GM12878 (cell line): Measurements from ENCODE around the gene KCNK7. TPM values are rescaled to one million over a fixed set of nuclear protein-coding genes. Genes with fewer than 3 reads are reported as not detected.

Experiments
- BCL3 ChIP-seq: IDR thresholded peaks from 2 replicates; pipeline ENCODE4 v1.6.1; 2011; ENCODE audit warnings: borderline replicate concordance, low read depth, mild to moderate bottlenecking, moderate library complexity, low read length; ENCODE audit not compliant: insufficient read depth, poor library complexity, severe bottlenecking
- BHLHE40 ChIP-seq, 2 experiments: fragments of 450-650 bp in 1 of 2; IDR thresholded peaks; 2 replicates each; pipeline ENCODE4 v1.6.1; 2011 to 2017; ENCODE audit warnings: low read depth in 2 of 2, borderline replicate concordance in 1 of 2, improper control_type of control experiment in 1 of 2, low read length in 1 of 2, mild to moderate bottlenecking in 1 of 2
- EGR1 ChIP-seq, 2 experiments: IDR thresholded peaks; 1 replicate in 1 of 2; 2 replicates in 1 of 2; pipeline ENCODE4 v1.6.1; 2011 to 2012; ENCODE audit warnings: low read depth in 2 of 2, low read length in 2 of 2, borderline replicate concordance in 1 of 2, mild to moderate bottlenecking in 1 of 2, moderate library complexity in 1 of 2
- IRF5 ChIP-seq: fragments of 450-650 bp; IDR thresholded peaks from 2 replicates; pipeline ENCODE4 v1.6.1; 2017; ENCODE audit warnings: borderline replicate concordance
- KLF5 ChIP-seq: fragments of 450-650 bp; IDR thresholded peaks from 2 replicates; pipeline ENCODE4 v1.6.1; 2014; ENCODE audit warnings: mild to moderate bottlenecking; ENCODE audit not compliant: partially characterized antibody
- MTA2 ChIP-seq: fragments of 450-650 bp; IDR thresholded peaks from 2 replicates; pipeline ENCODE4 v1.6.1; 2016; ENCODE audit warnings: low read depth, mild to moderate bottlenecking, moderate library complexity
- MYC ChIP-seq: IDR thresholded peaks from 2 replicates; pipeline ENCODE4 v1.6.1; 2011; ENCODE audit warnings: mild to moderate bottlenecking, low read length, moderate library complexity, inconsistent platforms; ENCODE audit not compliant: insufficient read depth, insufficient replicate concordance, insufficient read length, severe bottlenecking
- RCOR1 ChIP-seq: conservative IDR thresholded peaks from 2 replicates; pipeline ENCODE4 v1.6.1; 2012; ENCODE audit warnings: low read depth, low read length, improper control_type of control experiment
- SP1 ChIP-seq: IDR thresholded peaks from one replicate; pipeline ENCODE4 v1.6.1; 2011; ENCODE audit warnings: low read depth, low read length
- ZNF622 ChIP-seq: fragments of 450-650 bp; IDR thresholded peaks from 2 replicates; pipeline ENCODE4 v1.6.1; 2017; ENCODE audit warnings: mild to moderate bottlenecking, inconsistent platforms
- polyA plus RNA-seq, 11 experiments: library from polyadenylated mRNA; depleted of rRNA in 4 of 11; unstranded in 6 of 11; stranded (reverse) in 5 of 11; fragments of >200 nt; fragmentation: Nextera tagmentation in 4 of 11; fragmentation: Illumina TruSeq in 1 of 11; extraction: Ambion mirVana in 4 of 11; extraction: Trizol in 1 of 11; gene quantifications; 1 replicate in 1 of 11; 2 replicates in 10 of 11; pipeline versions ENCODE4 v1.2.1 to v1.2.3, GENCODE V29; 2011 to 2016; ENCODE audit warnings: inconsistent platforms in 2 of 11, missing spikeins in 2 of 11, low read depth in 1 of 11
- total RNA-seq, 4 experiments: library from RNA; depleted of rRNA in 3 of 4; stranded (reverse); fragments of >200 nt in 3 of 4; fragmentation: Illumina TruSeq in 1 of 4; extraction: Trizol in 1 of 4; gene quantifications; 2 replicates each; pipeline versions ENCODE4 v1.2.1 to v1.2.3, GENCODE V29; 2013 to 2021
- TF ChIP-seq, protein P1 (sequence below): fragments of 450-650 bp; IDR thresholded peaks from 2 replicates; pipeline ENCODE4 v1.6.1; 2016; ENCODE audit warnings: mild to moderate bottlenecking, moderate library complexity, borderline replicate concordance
- TF ChIP-seq, protein P2 (sequence below), 3 experiments: IDR thresholded peaks in 2 of 3; conservative IDR thresholded peaks in 1 of 3; 2 replicates each; pipeline ENCODE4 v1.5.1; 2011; ENCODE audit warnings: low read depth in 3 of 3, low read length in 3 of 3, mild to moderate bottlenecking in 3 of 3, control low read depth in 2 of 3, moderate library complexity in 2 of 3, inconsistent platforms in 1 of 3, mixed read lengths in 1 of 3; ENCODE audit not compliant: control insufficient read depth in 2 of 3, insufficient read depth in 1 of 3; ENCODE audit errors: extremely low read depth in 1 of 3
- TF ChIP-seq, protein P3 (sequence below): fragments of 450-650 bp; conservative IDR thresholded peaks from 2 replicates; pipeline ENCODE4 v1.6.1; 2017; ENCODE audit warnings: mild to moderate bottlenecking, moderate library complexity

KCNK7 gene
- total and polyA plus RNA-seq, 10 of the 15 experiments (the other 5 are each of a cell fraction or from before 2014, with no cell fraction given), result 0.11 to 0.54 (median 0.23) TPM; not detected in 7

DNA sequence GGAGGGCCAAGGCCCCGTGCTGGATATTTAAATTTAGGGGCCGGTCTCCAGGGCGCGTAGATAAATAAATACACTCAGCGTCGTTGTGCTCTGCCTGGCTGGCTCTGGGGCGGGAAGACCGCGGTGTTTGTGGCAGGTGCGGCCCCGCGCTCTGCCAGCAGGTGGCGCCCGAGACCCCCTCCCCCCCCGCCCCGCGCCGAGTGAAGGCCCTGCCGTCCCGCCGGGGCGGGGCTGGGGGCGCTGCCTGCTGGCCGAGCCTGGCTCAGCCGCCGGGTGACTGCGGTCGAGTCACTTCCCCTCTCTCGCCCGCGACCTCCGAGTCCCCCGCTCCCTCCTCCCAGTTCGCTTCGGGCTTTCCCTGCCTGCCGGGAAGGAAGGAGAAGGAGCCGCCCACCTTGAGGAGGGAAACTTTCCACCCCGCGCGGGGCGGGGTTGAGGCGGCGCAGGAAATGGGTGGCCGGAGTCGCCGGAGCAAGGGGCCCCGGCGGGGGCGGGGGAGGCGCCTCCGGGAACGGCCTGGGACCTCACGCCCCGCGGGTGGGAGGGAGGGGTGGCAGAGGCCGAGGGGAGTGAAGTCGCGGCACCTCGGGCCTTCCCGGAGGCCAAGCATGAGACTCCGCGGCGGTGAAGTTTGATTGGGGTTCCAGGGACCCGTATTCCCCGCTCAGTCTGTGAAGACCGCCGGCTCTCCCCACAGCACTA, 21.3 kb downstream of the KCNK7 start (continued):
- TF ChIP-seq BHLHE40 (IDR thresholded peaks at IDR 0.05; ENCODE audit: borderline replicate concordance in 1 of 2, low read depth in 2 of 2, low read length in 1 of 2) (peak; percentile 80 to 92), RCOR1 (no peak), KLF5 (peak; percentile 27), SP1 (peak; percentile 60), MYC (no peak), EGR1 (IDR thresholded peaks at IDR 0.05; ENCODE audit: borderline replicate concordance in 1 of 2, low read depth in 2 of 2, low read length in 2 of 2) (peak in 1 of 2 experiments; percentile 88; a peak in 2 of 3 replicates), BCL3 (peak; percentile 68), IRF5 (no peak), MTA2 (peak; percentile 37; the same call in 1 of the 2 replicates), ZNF622 (no peak)
- TF ChIP-seq, protein P1, sequence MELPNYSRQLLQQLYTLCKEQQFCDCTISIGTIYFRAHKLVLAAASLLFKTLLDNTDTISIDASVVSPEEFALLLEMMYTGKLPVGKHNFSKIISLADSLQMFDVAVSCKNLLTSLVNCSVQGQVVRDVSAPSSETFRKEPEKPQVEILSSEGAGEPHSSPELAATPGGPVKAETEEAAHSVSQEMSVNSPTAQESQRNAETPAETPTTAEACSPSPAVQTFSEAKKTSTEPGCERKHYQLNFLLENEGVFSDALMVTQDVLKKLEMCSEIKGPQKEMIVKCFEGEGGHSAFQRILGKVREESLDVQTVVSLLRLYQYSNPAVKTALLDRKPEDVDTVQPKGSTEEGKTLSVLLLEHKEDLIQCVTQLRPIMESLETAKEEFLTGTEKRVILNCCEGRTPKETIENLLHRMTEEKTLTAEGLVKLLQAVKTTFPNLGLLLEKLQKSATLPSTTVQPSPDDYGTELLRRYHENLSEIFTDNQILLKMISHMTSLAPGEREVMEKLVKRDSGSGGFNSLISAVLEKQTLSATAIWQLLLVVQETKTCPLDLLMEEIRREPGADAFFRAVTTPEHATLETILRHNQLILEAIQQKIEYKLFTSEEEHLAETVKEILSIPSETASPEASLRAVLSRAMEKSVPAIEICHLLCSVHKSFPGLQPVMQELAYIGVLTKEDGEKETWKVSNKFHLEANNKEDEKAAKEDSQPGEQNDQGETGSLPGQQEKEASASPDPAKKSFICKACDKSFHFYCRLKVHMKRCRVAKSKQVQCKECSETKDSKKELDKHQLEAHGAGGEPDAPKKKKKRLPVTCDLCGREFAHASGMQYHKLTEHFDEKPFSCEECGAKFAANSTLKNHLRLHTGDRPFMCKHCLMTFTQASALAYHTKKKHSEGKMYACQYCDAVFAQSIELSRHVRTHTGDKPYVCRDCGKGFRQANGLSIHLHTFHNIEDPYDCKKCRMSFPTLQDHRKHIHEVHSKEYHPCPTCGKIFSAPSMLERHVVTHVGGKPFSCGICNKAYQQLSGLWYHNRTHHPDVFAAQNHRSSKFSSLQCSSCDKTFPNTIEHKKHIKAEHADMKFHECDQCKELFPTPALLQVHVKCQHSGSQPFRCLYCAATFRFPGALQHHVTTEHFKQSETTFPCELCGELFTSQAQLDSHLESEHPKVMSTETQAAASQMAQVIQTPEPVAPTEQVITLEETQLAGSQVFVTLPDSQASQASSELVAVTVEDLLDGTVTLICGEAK, result no peak
- TF ChIP-seq, protein P2, sequence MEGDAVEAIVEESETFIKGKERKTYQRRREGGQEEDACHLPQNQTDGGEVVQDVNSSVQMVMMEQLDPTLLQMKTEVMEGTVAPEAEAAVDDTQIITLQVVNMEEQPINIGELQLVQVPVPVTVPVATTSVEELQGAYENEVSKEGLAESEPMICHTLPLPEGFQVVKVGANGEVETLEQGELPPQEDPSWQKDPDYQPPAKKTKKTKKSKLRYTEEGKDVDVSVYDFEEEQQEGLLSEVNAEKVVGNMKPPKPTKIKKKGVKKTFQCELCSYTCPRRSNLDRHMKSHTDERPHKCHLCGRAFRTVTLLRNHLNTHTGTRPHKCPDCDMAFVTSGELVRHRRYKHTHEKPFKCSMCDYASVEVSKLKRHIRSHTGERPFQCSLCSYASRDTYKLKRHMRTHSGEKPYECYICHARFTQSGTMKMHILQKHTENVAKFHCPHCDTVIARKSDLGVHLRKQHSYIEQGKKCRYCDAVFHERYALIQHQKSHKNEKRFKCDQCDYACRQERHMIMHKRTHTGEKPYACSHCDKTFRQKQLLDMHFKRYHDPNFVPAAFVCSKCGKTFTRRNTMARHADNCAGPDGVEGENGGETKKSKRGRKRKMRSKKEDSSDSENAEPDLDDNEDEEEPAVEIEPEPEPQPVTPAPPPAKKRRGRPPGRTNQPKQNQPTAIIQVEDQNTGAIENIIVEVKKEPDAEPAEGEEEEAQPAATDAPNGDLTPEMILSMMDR (IDR thresholded peaks at IDR 0.05 in 2 of 3, conservative IDR thresholded peaks at IDR 0.05 in 1 of 3; ENCODE audit: control insufficient read depth in 2 of 3, extremely low read depth in 1 of 3, insufficient read depth in 1 of 3, low read depth in 3 of 3, low read length in 3 of 3), result peak; percentile 75 to 91 (median 88)
- TF ChIP-seq, protein P3, sequence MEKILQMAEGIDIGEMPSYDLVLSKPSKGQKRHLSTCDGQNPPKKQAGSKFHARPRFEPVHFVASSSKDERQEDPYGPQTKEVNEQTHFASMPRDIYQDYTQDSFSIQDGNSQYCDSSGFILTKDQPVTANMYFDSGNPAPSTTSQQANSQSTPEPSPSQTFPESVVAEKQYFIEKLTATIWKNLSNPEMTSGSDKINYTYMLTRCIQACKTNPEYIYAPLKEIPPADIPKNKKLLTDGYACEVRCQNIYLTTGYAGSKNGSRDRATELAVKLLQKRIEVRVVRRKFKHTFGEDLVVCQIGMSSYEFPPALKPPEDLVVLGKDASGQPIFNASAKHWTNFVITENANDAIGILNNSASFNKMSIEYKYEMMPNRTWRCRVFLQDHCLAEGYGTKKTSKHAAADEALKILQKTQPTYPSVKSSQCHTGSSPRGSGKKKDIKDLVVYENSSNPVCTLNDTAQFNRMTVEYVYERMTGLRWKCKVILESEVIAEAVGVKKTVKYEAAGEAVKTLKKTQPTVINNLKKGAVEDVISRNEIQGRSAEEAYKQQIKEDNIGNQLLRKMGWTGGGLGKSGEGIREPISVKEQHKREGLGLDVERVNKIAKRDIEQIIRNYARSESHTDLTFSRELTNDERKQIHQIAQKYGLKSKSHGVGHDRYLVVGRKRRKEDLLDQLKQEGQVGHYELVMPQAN, result peak; percentile 52
